H1 (cell line): ENCODE measurements around the gene ERCC1. TPM values are rescaled to one million over a fixed set of nuclear protein-coding genes. Genes with fewer than 3 reads are reported as not detected.

ENCODE experiments used
- CTCF ChIA-PET: fragments of 300-600 bp; sonication (Branson Sonifier 250); formaldehyde crosslinking; loops from one replicate; lab custom pipeline; 2021; ENCODE audit not compliant: partially characterized antibody; lab: Charles Lee
- POLR2A ChIA-PET: fragments of 300-600 bp; sonication (Branson Sonifier 250); formaldehyde crosslinking; loops from one replicate; lab custom pipeline; 2021; ENCODE audit warnings: inconsistent platforms; ENCODE audit not compliant: partially characterized antibody; lab: Charles Lee
- DNase-seq, 2 experiments: peaks; one replicate each; pipeline versions ENCODE4 v3.0.0 to v3.0.0-alpha.2; 2010 to 2022; ENCODE audit warnings: low spot score in 2 of 2, low read depth in 1 of 2, mixed read lengths in 1 of 2
- FAIRE-seq: peaks from 2 replicates; lab custom pipeline; 2011; peaks lifted over from hg19 to GRCh38; lab: Jason Lieb, UNC
- H2AFZ ChIP-seq: 2 replicates; pipeline ENCODE4 v1.8.1; 2012; ENCODE audit warnings: low read length, inconsistent platforms
- H2AK5ac ChIP-seq: 2 replicates; pipeline ENCODE4 v1.6.1; 2013; ENCODE audit warnings: low read depth, low read length
- H2BK120ac ChIP-seq: replicated peaks from 2 replicates; pipeline ENCODE3; 2013; ENCODE audit warnings: low read depth, low read length, inconsistent platforms
- H2BK12ac ChIP-seq: 2 replicates; pipeline ENCODE4 v1.6.1; 2013; ENCODE audit warnings: low read depth, low read length
- H2BK15ac ChIP-seq: 2 replicates; pipeline ENCODE4 v1.6.1; 2013; ENCODE audit warnings: low read length
- H2BK20ac ChIP-seq: 2 replicates; pipeline ENCODE4 v1.6.1; 2013; ENCODE audit warnings: low read length
- H2BK5ac ChIP-seq: 2 replicates; pipeline ENCODE4 v1.6.1; 2013; ENCODE audit warnings: low read depth, low read length
- H3K14ac ChIP-seq: 2 replicates; pipeline ENCODE4 v1.6.1; 2013; ENCODE audit warnings: inconsistent platforms; ENCODE audit not compliant: insufficient read length
- H3K18ac ChIP-seq: 2 replicates; pipeline ENCODE4 v1.6.1; 2013; ENCODE audit warnings: low read length; ENCODE audit errors: extremely low read depth
- H3K23ac ChIP-seq: 2 replicates; pipeline ENCODE4 v1.6.1; 2013; ENCODE audit warnings: inconsistent platforms; ENCODE audit not compliant: insufficient read length
- H3K23me2 ChIP-seq: 2 replicates; pipeline ENCODE4 v1.6.1; 2013; ENCODE audit warnings: low read depth, low read length
- H3K27ac ChIP-seq: 2 replicates; pipeline ENCODE4 v1.6.1; 2011; ENCODE audit warnings: low read depth, low read length, inconsistent platforms
- H3K27me3 ChIP-seq, 4 experiments: replicated peaks in 1 of 4; 1 replicate in 1 of 4; 2 replicates in 3 of 4; pipeline versions ENCODE4 v1.6.1 to v1.8.1; 2011 to 2013; ENCODE audit warnings: low read length in 3 of 4, mild to moderate bottlenecking in 3 of 4, inconsistent platforms in 2 of 4, mixed read lengths in 2 of 4, moderate library complexity in 1 of 4; ENCODE audit not compliant: control insufficient read depth in 3 of 4, insufficient read depth in 3 of 4; ENCODE audit errors: extremely low read depth in 1 of 4
- H3K36me3 ChIP-seq, 4 experiments: 2 replicates each; pipeline versions ENCODE4 v1.6.1 to v1.8.1; 2011 to 2013; ENCODE audit warnings: mild to moderate bottlenecking in 4 of 4, low read length in 3 of 4, moderate library complexity in 2 of 4, control low read depth in 1 of 4, inconsistent platforms in 1 of 4; ENCODE audit not compliant: insufficient read depth in 4 of 4, control insufficient read depth in 2 of 4
- H3K4ac ChIP-seq: replicated peaks from 2 replicates; pipeline ENCODE3; 2013; ENCODE audit warnings: low read length, low read depth, mixed read lengths, inconsistent platforms; ENCODE audit not compliant: insufficient read length
- H3K4me1 ChIP-seq, 4 experiments: replicated peaks in 1 of 4; 1 replicate in 1 of 4; 2 replicates in 3 of 4; pipeline versions ENCODE4 v1.6.1 to v1.8.1; 2011 to 2013; ENCODE audit warnings: low read length in 3 of 4, inconsistent platforms in 2 of 4, mixed read lengths in 1 of 4; ENCODE audit not compliant: insufficient read depth in 4 of 4, control insufficient read depth in 3 of 4
- H3K4me2 ChIP-seq, 2 experiments: 2 replicates each; pipeline versions ENCODE4 v1.6.1 to v1.8.1; 2011 to 2013; ENCODE audit warnings: low read depth in 2 of 2, low read length in 2 of 2, control low read depth in 1 of 2, inconsistent platforms in 1 of 2, mild to moderate bottlenecking in 1 of 2; ENCODE audit not compliant: insufficient read depth in 1 of 2
- H3K4me3 ChIP-seq, 4 experiments: fragments of 200-600, 300-600 bp in 1 of 4; sonication (generic), shearing (Covaris generic), sonication (Bioruptor Twin) in 1 of 4; 2 replicates each; pipeline versions ENCODE4 v1.5.1 to v1.8.1; 2011 to 2016; ENCODE audit warnings: low read length in 4 of 4, low read depth in 3 of 4, control low read depth in 2 of 4, inconsistent platforms in 2 of 4, mild to moderate bottlenecking in 2 of 4, mixed read lengths in 1 of 4, moderate library complexity in 1 of 4; ENCODE audit not compliant: insufficient read depth in 2 of 4; ENCODE audit errors: extremely low read depth in 1 of 4
- H3K56ac ChIP-seq: replicated peaks from 2 replicates; pipeline ENCODE3; 2013; ENCODE audit warnings: low read depth, mild to moderate bottlenecking, mixed read lengths, low read length, inconsistent platforms; ENCODE audit not compliant: insufficient read length
- H3K79me1 ChIP-seq: 2 replicates; pipeline ENCODE4 v1.6.1; 2013; ENCODE audit warnings: low read depth, low read length, control low read depth
- H3K79me2 ChIP-seq, 2 experiments: 2 replicates each; pipeline versions ENCODE4 v1.6.1 to v1.8.1; 2012 to 2013; ENCODE audit warnings: low read length in 2 of 2, mild to moderate bottlenecking in 2 of 2, inconsistent platforms in 1 of 2; ENCODE audit not compliant: insufficient read depth in 2 of 2, control insufficient read depth in 1 of 2
- H3K9ac ChIP-seq, 4 experiments: replicated peaks in 1 of 4; 1 replicate in 1 of 4; 2 replicates in 3 of 4; pipeline versions ENCODE4 v1.6.1 to v1.8.1; 2011 to 2013; ENCODE audit warnings: low read depth in 3 of 4, low read length in 3 of 4, control low read depth in 2 of 4, mild to moderate bottlenecking in 2 of 4, moderate library complexity in 2 of 4, inconsistent platforms in 1 of 4; ENCODE audit errors: extremely low read depth in 1 of 4
- H3K9me3 ChIP-seq, 2 experiments: 2 replicates each; pipeline versions ENCODE4 v1.6.1 to v1.8.1; 2012 to 2013; ENCODE audit warnings: mild to moderate bottlenecking in 2 of 2, moderate library complexity in 2 of 2, control low read depth in 1 of 2, inconsistent platforms in 1 of 2, low read depth in 1 of 2, low read length in 1 of 2, mixed read lengths in 1 of 2; ENCODE audit not compliant: insufficient read depth in 2 of 2
- H4K20me1 ChIP-seq, 2 experiments: replicated peaks in 1 of 2; 2 replicates each; pipeline versions ENCODE3 to v1.8.1; 2011 to 2013; ENCODE audit warnings: inconsistent platforms in 2 of 2, low read length in 2 of 2, mild to moderate bottlenecking in 1 of 2; ENCODE audit not compliant: insufficient read depth in 2 of 2, control insufficient read depth in 1 of 2
- H4K5ac ChIP-seq: 2 replicates; pipeline ENCODE4 v1.6.1; 2013; ENCODE audit warnings: low read length, low read depth, mixed read lengths, inconsistent platforms; ENCODE audit not compliant: insufficient read length
- H4K8ac ChIP-seq: 2 replicates; pipeline ENCODE4 v1.8.0; 2013; ENCODE audit warnings: mild to moderate bottlenecking, moderate library complexity, low read length, inconsistent platforms; ENCODE audit not compliant: insufficient read depth; ENCODE audit errors: extremely low read depth
- H4K91ac ChIP-seq: replicated peaks from 2 replicates; pipeline ENCODE3; 2013; ENCODE audit warnings: low read length, mixed read lengths, inconsistent platforms; ENCODE audit not compliant: insufficient read length
- CTBP2 ChIP-seq: IDR thresholded peaks from 2 replicates; pipeline ENCODE4 v1.7.0; 2011; ENCODE audit warnings: borderline replicate concordance, mild to moderate bottlenecking, moderate library complexity, mixed read lengths, low read length; ENCODE audit not compliant: insufficient read depth, insufficient read length
- TAF7 ChIP-seq: optimal IDR thresholded peaks from 2 replicates; pipeline ENCODE3; 2011; ENCODE audit warnings: low read depth, mild to moderate bottlenecking, inconsistent platforms, low read length, moderate library complexity, borderline replicate concordance
- WGBS, 2 experiments: shearing (Covaris generic) in 1 of 2; methylation state at CpG; one replicate each; pipeline versions ENCODE4 v1.1.6 to v1.1.7; 2013 to 2015; ENCODE audit warnings: low lambda C conversion rate in 2 of 2, mixed read lengths in 2 of 2, inconsistent platforms in 1 of 2, low coverage in 1 of 2, missing lambda C conversion rate in 1 of 2; ENCODE audit not compliant: insufficient replicate concordance in 2 of 2, insufficient coverage in 1 of 2, insufficient read length in 1 of 2; ENCODE audit errors: extremely low coverage in 1 of 2, missing lambda C conversion rate in 1 of 2; 5-methylcytosine and 5-hydroxymethylcytosine counted together
- polyA plus RNA-seq, 7 experiments: library from polyadenylated mRNA; depleted of rRNA in 3 of 7; stranded (reverse) in 5 of 7; unstranded in 2 of 7; fragments of >200 nt in 5 of 7; fragments of 200-250 nt in 2 of 7; gene quantifications; 1 replicate in 5 of 7; 2 replicates in 1 of 7; 4 replicates in 1 of 7; pipeline versions ENCODE4 v1.2.1 to v1.2.3, GENCODE V29; 2011 to 2013; ENCODE audit warnings: missing spikeins in 2 of 7, mixed read lengths in 2 of 7
- total RNA-seq: library from RNA; stranded (reverse); fragmentation: NEBNext Ultra II Directional; extraction: Animal tissue kit (Norgen Biotek cat#: 25700); gene quantifications from 2 replicates; pipeline ENCODE4 v1.2.1, GENCODE V29; 2021

Gene ERCC1
- total and polyA plus RNA-seq, 2 of the 8 experiments (the other 6 are each of a cell fraction or from before 2014, with no cell fraction given), result 44.7 to 94.2 TPM

- H3K18ac ChIP-seq, result no peak overlapping the region
- H3K14ac ChIP-seq, result no peak overlapping the region
- no peak overlapping the region for H4K8ac ChIP-seq
- H3K27me3 ChIP-seq, result peaks cover 0 to 7% (median 6%) of the 10 kb centered on the region in 4 experiments; a peak in 5 of 7 replicates
- DNase-seq, result no peak
- H3K4me1 ChIP-seq, result peaks cover 6 to 21% (median 12%) of the 10 kb centered on the region in 4 experiments
- no peaks in the 10 kb centered on the region for H4K20me1 ChIP-seq
- CTCF ChIA-PET, result interaction anchor here (0.5 to 6.3 kb wide), 10 partner anchors 12 to 1440 kb away, joined by 3 to 145 read pairs (median 8); partner anchors contain the start of genes FOSB and SIX5
- peak overlapping the region; percentile 98; the same call in 1 of the 2 replicates for H2BK12ac ChIP-seq
- POLR2A ChIA-PET, result interaction anchor here (0.6 to 1.9 kb wide), 10 partner anchors 8 to 195 kb away, joined by 3 to 12 read pairs (median 4); partner anchors contain the start of genes FOSB and RTN2
- no peak for FAIRE-seq
- no peak overlapping the region for H2BK5ac ChIP-seq
- H2BK20ac ChIP-seq, result no peak overlapping the region
- no peaks in the 10 kb centered on the region for H3K79me2 ChIP-seq
- peak overlapping the region; percentile 82; the same call in 1 of the 2 replicates for H2AK5ac ChIP-seq
- H2AFZ ChIP-seq, result no peak overlapping the region
- H3K23me2 ChIP-seq, result peaks cover 14% of the 10 kb centered on the region
- H3K23ac ChIP-seq, result no peak overlapping the region
- H4K91ac ChIP-seq, result no peak overlapping the region
- H3K9me3 ChIP-seq, result no peaks in the 10 kb centered on the region
- H3K9ac ChIP-seq, result no peak overlapping the region
- H3K36me3 ChIP-seq, result no peaks in the 10 kb centered on the region
- no peak overlapping the region for H2BK120ac ChIP-seq
- TF ChIP-seq CTBP2 (no peak), TAF7 (no peak)
- TF ChIP-seq, all 59 proteins: peak for 0
- no peak overlapping the region for H2BK15ac ChIP-seq
- no peak overlapping the region for H3K4me3 ChIP-seq
- no peak overlapping the region for H3K27ac ChIP-seq
- H3K4me2 ChIP-seq, result peak overlapping the region in 1 of 2 experiments; percentile 77; a peak in 2 of 4 replicates
- WGBS, 2 experiments, result 77% methylated on average over 4 of the region's 4 CpGs; no CpG with 5 or more reads in 1 of the 2 experiments
- H4K5ac ChIP-seq, result no peak overlapping the region
- no peak overlapping the region for H3K56ac ChIP-seq
- H3K79me1 ChIP-seq, result no peaks in the 10 kb centered on the region
- H3K4ac ChIP-seq, result no peak overlapping the region
These were observed 21.4 kb upstream of the ERCC1 start for GRCh38 chr19:45445139-45445538.
